A673 (cell line): ENCODE data around the gene C1orf35. TPM values are rescaled to one million over a fixed set of nuclear protein-coding genes. Genes with fewer than 3 reads are reported as not detected.
A peak's percentile ranks its signal among the peaks of the same experiment; 100 is the strongest.

Source experiments
- BruUV-seq: library from RNA; stranded (reverse); fragments of 400-500 nt; replicated peaks from 2 replicates; lab custom pipeline; 2021; lab: Mats Ljungman, UMichigan
- CTCF ChIA-PET: fragments of 300-600 bp; sonication (Branson Sonifier 250); formaldehyde crosslinking; loops from one replicate; lab custom pipeline; 2022; ENCODE audit warnings: antibody characterized with exemption; lab: Charles Lee
- POLR2A ChIA-PET: fragments of 300-600 bp; sonication (Branson Sonifier 250); formaldehyde crosslinking; loops from one replicate; lab custom pipeline; 2022; ENCODE audit warnings: antibody characterized with exemption; ENCODE audit not compliant: low non-redundant PET; lab: Charles Lee
- DNase-seq: peaks from one replicate; pipeline ENCODE4 v3.0.0-alpha.2; 2015; ENCODE audit warnings: low spot score
- H3K27ac ChIP-seq: fragments of 200-600 bp; sonication (generic); 2 replicates; pipeline ENCODE4 v1.5.1; 2016; ENCODE audit warnings: mixed run types, low read depth, mild to moderate bottlenecking, mixed read lengths, antibody characterized with exemption, low read length; ENCODE audit not compliant: poor library complexity, severe bottlenecking
- H3K27me3 ChIP-seq: fragments of 200-600 bp; sonication (generic); replicated peaks from 2 replicates; pipeline ENCODE4 v1.6.1; 2017; ENCODE audit warnings: mixed run types, low read depth, mild to moderate bottlenecking, mixed read lengths, antibody characterized with exemption, low read length; ENCODE audit not compliant: insufficient read depth, poor library complexity
- H3K36me3 ChIP-seq: fragments of 200-600 bp; sonication (generic); 2 replicates; pipeline ENCODE4 v1.6.1; 2016; ENCODE audit warnings: mixed run types, mild to moderate bottlenecking, mixed read lengths, antibody characterized with exemption, low read length; ENCODE audit not compliant: insufficient read depth, poor library complexity, severe bottlenecking
- H3K4me1 ChIP-seq: fragments of 200-600 bp; sonication (generic); 2 replicates; pipeline ENCODE4 v1.6.1; 2017; ENCODE audit warnings: mixed run types, mild to moderate bottlenecking, mixed read lengths, antibody characterized with exemption, low read length; ENCODE audit not compliant: insufficient read depth, poor library complexity, severe bottlenecking
- H3K4me3 ChIP-seq: fragments of 200-600 bp; sonication (generic); 2 replicates; pipeline ENCODE4 v1.5.1; 2016; ENCODE audit warnings: low read depth, mixed run types, mild to moderate bottlenecking, mixed read lengths, low read length; ENCODE audit not compliant: poor library complexity, severe bottlenecking
- H3K9me3 ChIP-seq: fragments of 200-600 bp; sonication (generic); 2 replicates; pipeline ENCODE4 v1.6.1; 2016; ENCODE audit warnings: mixed run types, low read depth, mild to moderate bottlenecking, mixed read lengths, antibody characterized with exemption, low read length; ENCODE audit not compliant: poor library complexity, severe bottlenecking
- CTCF ChIP-seq: fragments of 300-800, 200-600 bp; sonication (generic); conservative IDR thresholded peaks from 2 replicates; pipeline ENCODE4 v1.5.1; 2017; ENCODE audit warnings: low read depth, mild to moderate bottlenecking, antibody characterized with exemption, low read length, moderate library complexity, mixed read lengths
- EZH2 ChIP-seq: fragments of 200-600 bp; sonication (generic); IDR thresholded peaks from 2 replicates; pipeline ENCODE4 v1.6.1; 2017; ENCODE audit warnings: borderline replicate concordance, low read depth, mild to moderate bottlenecking, mixed read lengths, antibody characterized with exemption, low read length; ENCODE audit not compliant: poor library complexity, severe bottlenecking
- intact Hi-C: fragments of 100-400 bp; cut with micrococcal nuclease; formaldehyde crosslinking; loops from one replicate; pipeline ENCODE4 v1.10.0; 2022; ENCODE audit not compliant: unreplicated experiment
- total RNA-seq: library from RNA; stranded (reverse); gene quantifications from 2 replicates; pipeline ENCODE4 v1.2.3, GENCODE V29; 2021

The C1orf35 gene
- total RNA-seq, 1 experiment from 2014 or later, result 27.5 TPM

GRCh38 chr1:228060458-228061190 is 42.5 kb downstream of the C1orf35 start:
- intact Hi-C loops, result no loop called here
- peaks cover 55% of the 10 kb centered on the region for H3K27me3 ChIP-seq
- H3K9me3 ChIP-seq, result no peaks in the 10 kb centered on the region
- no peaks in the 10 kb centered on the region for H3K36me3 ChIP-seq
- no TSS peak for BruUV-seq
- H3K4me3 ChIP-seq, result peak overlapping the region; percentile 43
- no peak for TF ChIP-seq EZH2
- peak; percentile 39 for TF ChIP-seq CTCF
- no peak overlapping the region for H3K27ac ChIP-seq
- no peak for DNase-seq
- POLR2A ChIA-PET, result no interaction called here
- CTCF ChIA-PET, result no interaction called here
- H3K4me1 ChIP-seq, result peaks cover 8% of the 10 kb centered on the region

GRCh38 chr1:228059634-228060457 is 43.3 kb downstream of the C1orf35 start:
- Histone ChIP-seq H3K4me3 (peak overlapping the region; percentile 43), H3K4me1 (peaks cover 8% of the 10 kb centered on the region), H3K9me3 (no peaks in the 10 kb centered on the region), H3K27me3 (peaks cover 58% of the 10 kb centered on the region), H3K27ac (no peak overlapping the region), H3K36me3 (no peaks in the 10 kb centered on the region)
- no peak for TF ChIP-seq CTCF
- TF ChIP-seq EZH2, result no peak
- intact Hi-C loops, result no loop called here
- ChIA-PET POLR2A (no interaction called here), CTCF (no interaction called here)
- no TSS peak for BruUV-seq
- DNase-seq, result peak; percentile 75

GRCh38 chr1:228058949-228059633 is 44.0 kb downstream of the C1orf35 start:
- intact Hi-C loops, result no loop called here
- Histone ChIP-seq H3K36me3 (no peaks in the 10 kb centered on the region), H3K9me3 (no peaks in the 10 kb centered on the region), H3K27ac (no peak overlapping the region), H3K27me3 (peaks cover 58% of the 10 kb centered on the region), H3K4me1 (peaks cover 8% of the 10 kb centered on the region), H3K4me3 (peak overlapping the region; percentile 43)
- CTCF ChIA-PET, result no interaction called here
- POLR2A ChIA-PET, result no interaction called here
- TF ChIP-seq EZH2 (peak; percentile 44), CTCF (no peak)
- BruUV-seq, result no TSS peak
- DNase-seq, result no peak
